ENCODE results near the gene PRM3. TPM values are rescaled to one million over a fixed set of nuclear protein-coding genes. Genes with fewer than 3 reads are reported as not detected.
"Not testable (repeated sequence)": the region's sequence is repeated elsewhere in the genome, so short reads cannot be mapped to it uniquely, and the experiment has no call there.

The PRM3 gene
- total RNA-seq, 4 donors from 2014 or later = not detected

GRCh38 chr16:11299865-11300559 is 26.6 kb upstream of the PRM3 start:
- DNase-seq = no peak
- H3K36me3 ChIP-seq = no peaks in the 10 kb centered on the region
- TF ChIP-seq CTCF (IDR thresholded peaks at IDR 0.05) (no peak), POLR2A (IDR thresholded peaks at IDR 0.05) (no peak)
- intact Hi-C loops (cut with DNase I) = no loop called here
- no peaks in the 10 kb centered on the region for H3K27me3 ChIP-seq
- no peak overlapping the region for H3K4me3 ChIP-seq
- 59 to 100% methylated on average over 1 to 5 of the region's 6 CpGs for WGBS, 2 donors
- no peaks in the 10 kb centered on the region for H3K9me3 ChIP-seq
- H3K27ac ChIP-seq = no peak overlapping the region
- H3K4me1 ChIP-seq = peaks cover 16 to 53% (median 22%) of the 10 kb centered on the region in 3 donors

- H3K9me3 ChIP-seq; H3K36me3 ChIP-seq; H3K27ac ChIP-seq; H3K4me3 ChIP-seq; intact Hi-C loops (cut with DNase I); DNase-seq; H3K27me3 ChIP-seq: not testable (repeated sequence)
- peaks cover 16 to 53% (median 22%) of the 10 kb centered on the region in 3 donors for H3K4me1 ChIP-seq
- WGBS, 2 donors = 58 to 60% methylated on average over 12 to 13 of the region's 13 CpGs
Observed at GRCh38 chr16:11298950-11299547, 25.6 kb upstream of the PRM3 start.

- Histone ChIP-seq H3K4me3 (no peak overlapping the region), H3K27me3 (no peaks in the 10 kb centered on the region), H3K9me3 (no peaks in the 10 kb centered on the region), H3K36me3 (no peaks in the 10 kb centered on the region), H3K4me1 (peaks cover 16 to 49% (median 17%) of the 10 kb centered on the region in 3 donors), H3K27ac (peak overlapping the region in 1 of 4 donors; percentile 26)
- DNase-seq = no peak
- WGBS, 2 donors = 78 to 93% methylated on average over 5 of the region's 5 CpGs
- TF ChIP-seq CTCF (IDR thresholded peaks at IDR 0.05) = no peak
- TF ChIP-seq POLR2A (IDR thresholded peaks at IDR 0.05) = no peak
- intact Hi-C loops (cut with DNase I) = no loop called here
Observed at GRCh38 chr16:11298143-11298900, 24.9 kb upstream of the PRM3 start.

- H3K9me3 ChIP-seq = no peaks in the 10 kb centered on the region
- TF ChIP-seq CTCF (IDR thresholded peaks at IDR 0.05) (peak in 1 of 6 experiments; percentile 20), POLR2A (IDR thresholded peaks at IDR 0.05) (no peak)
- H3K4me3 ChIP-seq = peak overlapping the region in 3 of 4 donors; percentile 22 to 54 (median 26)
- intact Hi-C loops (cut with DNase I) = no loop called here
- WGBS, 2 donors = 14 to 17% methylated on average over 8 to 15 of the region's 19 CpGs
- peak overlapping the region in 1 of 4 donors; percentile 26 for H3K27ac ChIP-seq
- H3K27me3 ChIP-seq = peaks cover 0 to 6% (median 0%) of the 10 kb centered on the region in 4 donors
- no peaks in the 10 kb centered on the region for H3K36me3 ChIP-seq
- DNase-seq = peak; percentile 55
- H3K4me1 ChIP-seq = peaks cover 12 to 42% (median 16%) of the 10 kb centered on the region in 3 donors
Observed at GRCh38 chr16:11297492-11298142, 24.2 kb upstream of the PRM3 start.

GRCh38 chr16:11296706-11297491 is 23.5 kb upstream of the PRM3 start:
- H3K27ac ChIP-seq = peak overlapping the region in 1 of 4 donors; percentile 26
- H3K4me1 ChIP-seq = peaks cover 12 to 38% (median 16%) of the 10 kb centered on the region in 3 donors
- H3K9me3 ChIP-seq = no peaks in the 10 kb centered on the region
- intact Hi-C loops (cut with DNase I) = no loop called here
- 37 to 39% methylated on average over 9 of the region's 10 CpGs for whole genome bisulfite sequencing, 2 donors
- no peaks in the 10 kb centered on the region for H3K36me3 ChIP-seq
- H3K4me3 ChIP-seq = peak overlapping the region in 2 of 4 donors; percentile 26 to 54
- TF ChIP-seq CTCF (IDR thresholded peaks at IDR 0.05) (no peak), POLR2A (IDR thresholded peaks at IDR 0.05) (no peak)
- no peak for DNase-seq
- H3K27me3 ChIP-seq = peaks cover 0 to 6% (median 0%) of the 10 kb centered on the region in 4 donors
